Kidney (tissue), 14 donors: ENCODE results near the gene SMG5. TPM values are rescaled to one million over a fixed set of nuclear protein-coding genes. Genes with fewer than 3 reads are reported as not detected.

Experiments used
- DNase-seq, 5 donors: peaks; one replicate each; pipeline ENCODE4 v3.0.0-alpha.2; 2013 to 2020
- FAIRE-seq: peaks from 2 replicates; lab custom pipeline; 2012; peaks lifted over from hg19 to GRCh38; lab: Jason Lieb, UNC
- H3K27ac ChIP-seq, 2 donors: one replicate each; pipeline ENCODE4 v1.7.0; 2013; ENCODE audit warnings: low read depth in 2 of 2, low read length in 2 of 2, inconsistent platforms in 1 of 2
- H3K27me3 ChIP-seq: one replicate; pipeline ENCODE4 v1.7.1; 2013; ENCODE audit warnings: low read length, inconsistent platforms; ENCODE audit not compliant: control insufficient read depth, insufficient read depth
- H3K36me3 ChIP-seq, 3 donors: one replicate each; pipeline versions ENCODE4 v1.7.0 to v1.7.1; 2013; ENCODE audit warnings: low read length in 3 of 3, control low read depth in 1 of 3, inconsistent platforms in 1 of 3; ENCODE audit not compliant: insufficient read depth in 3 of 3, control insufficient read depth in 2 of 3
- H3K4me1 ChIP-seq, 3 donors: one replicate each; pipeline versions ENCODE4 v1.7.0 to v1.7.1; 2013; ENCODE audit warnings: low read length in 3 of 3, inconsistent platforms in 1 of 3, low read depth in 1 of 3; ENCODE audit not compliant: control insufficient read depth in 2 of 3, insufficient read depth in 2 of 3
- H3K4me3 ChIP-seq, 3 donors: one replicate each; pipeline versions ENCODE4 v1.7.0 to v1.8.1; 2013; ENCODE audit warnings: low read length in 3 of 3, control low read depth in 1 of 3, inconsistent platforms in 1 of 3
- H3K9ac ChIP-seq, 3 donors: one replicate each; pipeline versions ENCODE4 v1.7.0 to v1.7.1; 2013; ENCODE audit warnings: low read length in 3 of 3, control low read depth in 1 of 3, inconsistent platforms in 1 of 3
- H3K9me3 ChIP-seq, 3 donors: one replicate each; pipeline versions ENCODE4 v1.7.0 to v1.7.1; 2013; ENCODE audit warnings: low read length in 3 of 3, control low read depth in 1 of 3, inconsistent platforms in 1 of 3; ENCODE audit not compliant: control insufficient read depth in 2 of 3, insufficient read depth in 1 of 3
- intact Hi-C: fragments of 100-400 bp; cut with DNase I; formaldehyde crosslinking; loops from one replicate; pipeline ENCODE4 v1.11.1; 2022
- polyA plus RNA-seq: library from polyadenylated mRNA; stranded (reverse); fragments of 350-450 nt; fragmentation: Illumina TruSeq; extraction: RNeasy Lipid Tissue Mini Kit (QIAGEN cat#74804); gene quantifications from one replicate; pipeline ENCODE4 v1.2.3, GENCODE V29; 2014; ENCODE audit warnings: low read depth, low replicate concordance; ENCODE audit not compliant: insufficient read depth
- total RNA-seq: library from RNA; stranded (reverse); fragmentation: NEBNext Ultra II Directional; extraction: Animal tissue kit (Norgen Biotek cat#: 25700); gene quantifications from one replicate; pipeline ENCODE4 v1.2.1, GENCODE V29; 2021
- TF ChIP-seq, protein P1 (sequence below): IDR thresholded peaks from 3 replicates; pipeline ENCODE4 v1.5.1; 2012; ENCODE audit warnings: mild to moderate bottlenecking, moderate library complexity, borderline replicate concordance; ENCODE audit not compliant: insufficient read depth; ENCODE audit errors: extremely low read depth
- donor health status: control.
- donor health status: control.
- donor health status: control.
- donor health status: control.
- donor health status: control.
- donor health status: DM: yes; HTN: yes; CAD: no.
- donor health status: Normal renal cell carcinoma (clear cell type).

SMG5 gene
- total and polyA plus RNA-seq, 2 donors from 2014 or later, result 46.1 to 69.5 TPM

DNA sequence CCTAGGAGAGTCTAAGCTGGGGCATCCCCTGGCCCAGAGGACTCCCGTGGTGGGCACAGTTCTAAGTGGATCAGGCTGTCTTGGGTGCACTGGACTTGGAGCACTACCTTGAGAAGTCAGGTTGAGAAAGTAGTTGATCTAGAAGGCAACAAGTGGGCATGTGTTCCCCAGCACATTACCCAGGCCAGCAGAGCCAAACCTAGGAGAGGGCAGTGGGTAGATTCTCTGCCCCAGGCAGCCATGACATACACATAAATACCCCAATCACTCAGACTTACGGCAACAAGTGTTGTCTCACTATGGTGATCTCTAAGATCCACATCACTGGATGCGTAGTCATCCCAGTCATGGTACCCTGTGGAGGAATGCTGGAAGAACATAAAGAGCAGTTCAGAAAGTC is 71.4 kb downstream of the SMG5 start:
- no peaks in the 10 kb centered on the region for H3K27me3 ChIP-seq
- peaks cover 2 to 11% (median 5%) of the 10 kb centered on the region in 3 donors for H3K4me1 ChIP-seq
- intact Hi-C loops, result no loop called here
- TF ChIP-seq, protein P1, sequence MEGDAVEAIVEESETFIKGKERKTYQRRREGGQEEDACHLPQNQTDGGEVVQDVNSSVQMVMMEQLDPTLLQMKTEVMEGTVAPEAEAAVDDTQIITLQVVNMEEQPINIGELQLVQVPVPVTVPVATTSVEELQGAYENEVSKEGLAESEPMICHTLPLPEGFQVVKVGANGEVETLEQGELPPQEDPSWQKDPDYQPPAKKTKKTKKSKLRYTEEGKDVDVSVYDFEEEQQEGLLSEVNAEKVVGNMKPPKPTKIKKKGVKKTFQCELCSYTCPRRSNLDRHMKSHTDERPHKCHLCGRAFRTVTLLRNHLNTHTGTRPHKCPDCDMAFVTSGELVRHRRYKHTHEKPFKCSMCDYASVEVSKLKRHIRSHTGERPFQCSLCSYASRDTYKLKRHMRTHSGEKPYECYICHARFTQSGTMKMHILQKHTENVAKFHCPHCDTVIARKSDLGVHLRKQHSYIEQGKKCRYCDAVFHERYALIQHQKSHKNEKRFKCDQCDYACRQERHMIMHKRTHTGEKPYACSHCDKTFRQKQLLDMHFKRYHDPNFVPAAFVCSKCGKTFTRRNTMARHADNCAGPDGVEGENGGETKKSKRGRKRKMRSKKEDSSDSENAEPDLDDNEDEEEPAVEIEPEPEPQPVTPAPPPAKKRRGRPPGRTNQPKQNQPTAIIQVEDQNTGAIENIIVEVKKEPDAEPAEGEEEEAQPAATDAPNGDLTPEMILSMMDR, result no peak
- no peak for FAIRE-seq
- no peak overlapping the region for H3K4me3 ChIP-seq
- no peak overlapping the region for H3K27ac ChIP-seq
- DNase-seq, result no peak
- H3K36me3 ChIP-seq, result peaks cover 3 to 37% (median 24%) of the 10 kb centered on the region in 3 donors
- no peaks in the 10 kb centered on the region for H3K9me3 ChIP-seq
- H3K9ac ChIP-seq, result no peak overlapping the region

DNA sequence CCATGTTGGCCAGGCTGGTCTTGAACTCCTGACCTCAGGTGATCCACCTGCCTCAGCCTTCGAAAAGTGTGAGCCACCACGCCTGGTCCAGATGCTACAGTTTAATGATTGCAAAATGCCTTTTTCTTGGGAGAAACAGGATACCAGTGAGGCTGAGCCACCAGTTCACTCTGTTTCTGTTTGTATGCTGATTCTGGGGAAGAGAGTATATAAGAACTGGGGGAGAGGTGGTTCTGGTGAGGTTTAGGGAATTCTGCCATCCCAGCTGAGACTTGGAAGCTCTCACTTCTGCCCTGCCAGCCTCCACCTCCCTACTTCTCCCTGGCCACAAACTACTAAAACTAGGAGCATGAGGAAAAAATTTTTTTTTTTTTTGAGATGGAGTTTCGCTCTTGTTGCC is 77.9 kb downstream of the SMG5 start:
- FAIRE-seq, result no peak

DNA sequence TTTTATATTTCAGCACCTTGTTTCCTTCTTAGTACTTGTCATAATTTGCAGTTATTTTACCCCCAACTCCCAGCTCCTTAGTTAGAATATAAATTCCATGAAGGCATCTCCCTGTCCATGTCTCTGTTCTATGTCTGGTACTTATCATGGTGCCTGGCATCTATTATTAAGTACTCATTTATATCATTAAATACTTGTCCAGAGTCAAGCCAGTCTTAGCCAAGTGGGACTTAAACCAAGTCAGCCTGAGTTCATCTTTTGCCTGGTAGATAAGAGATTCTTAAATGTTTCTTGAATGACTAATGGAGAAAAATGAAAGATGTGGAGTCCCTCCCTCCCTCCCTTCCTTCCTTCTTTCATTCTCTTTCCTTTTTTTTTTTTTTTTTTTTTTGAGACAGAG is 79.3 kb downstream of the SMG5 start:
- Histone ChIP-seq H3K36me3 (peaks cover 0 to 38% (median 8%) of the 10 kb centered on the region in 3 donors), H3K27ac (no peak overlapping the region), H3K9me3 (no peaks in the 10 kb centered on the region), H3K4me3 (no peak overlapping the region), H3K27me3 (no peaks in the 10 kb centered on the region), H3K4me1 (peaks cover 0 to 24% (median 13%) of the 10 kb centered on the region in 3 donors), H3K9ac (no peak overlapping the region)
- intact Hi-C loops, result no loop called here
- TF ChIP-seq, protein P1, result no peak
- FAIRE-seq (no peak), DNase-seq (no peak)

More for the DNA sequence above, 77.9 kb downstream of the SMG5 start:
- Histone ChIP-seq H3K9ac (no peak overlapping the region), H3K4me1 (peaks cover 0 to 18% (median 8%) of the 10 kb centered on the region in 3 donors), H3K27ac (no peak overlapping the region), H3K9me3 (no peaks in the 10 kb centered on the region), H3K36me3 (peaks cover 0 to 43% (median 15%) of the 10 kb centered on the region in 3 donors), H3K27me3 (no peaks in the 10 kb centered on the region), H3K4me3 (no peak overlapping the region)
- no peak for DNase-seq
- TF ChIP-seq, protein P1, result no peak
- intact Hi-C loops, result no loop called here

DNA sequence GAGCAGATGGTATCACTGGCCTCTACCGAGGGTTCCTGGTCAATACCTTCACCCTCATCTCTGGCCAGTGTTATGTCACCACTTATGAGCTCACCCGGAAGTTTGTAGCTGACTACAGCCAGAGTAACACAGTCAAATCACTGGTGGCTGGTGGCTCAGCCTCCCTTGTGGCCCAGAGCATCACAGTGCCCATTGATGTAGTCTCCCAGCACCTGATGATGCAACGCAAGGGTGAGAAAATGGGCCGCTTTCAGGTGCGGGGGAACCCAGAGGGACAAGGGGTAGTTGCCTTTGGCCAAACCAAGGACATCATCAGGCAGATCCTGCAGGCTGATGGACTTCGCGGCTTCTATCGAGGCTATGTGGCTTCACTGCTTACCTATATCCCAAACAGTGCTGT is 82.6 kb downstream of the SMG5 start:
- Histone ChIP-seq H3K4me1 (peaks cover 0 to 37% (median 19%) of the 10 kb centered on the region in 3 donors), H3K4me3 (no peak overlapping the region), H3K9me3 (no peaks in the 10 kb centered on the region), H3K27ac (no peak overlapping the region), H3K36me3 (peaks cover 3 to 18% (median 3%) of the 10 kb centered on the region in 3 donors), H3K9ac (no peak overlapping the region), H3K27me3 (no peaks in the 10 kb centered on the region)
- TF ChIP-seq, protein P1, result no peak
- no peak for FAIRE-seq
- no peak for DNase-seq
- intact Hi-C loops, result no loop called here
